CD4-positive, alpha-beta T cell treated with Interleukin-4 for 1 hour (primary cell): ENCODE results near the gene GEMIN2.
"Not testable (repeated sequence)": the region's sequence is repeated elsewhere in the genome, so short reads cannot be mapped to it uniquely, and the experiment has no call there.

ENCODE experiments used
- DNase-seq, 2 donors: peaks; one replicate each; pipeline ENCODE4 v3.0.0-alpha.2; 2020 to 2022

GEMIN2 gene, protein sequence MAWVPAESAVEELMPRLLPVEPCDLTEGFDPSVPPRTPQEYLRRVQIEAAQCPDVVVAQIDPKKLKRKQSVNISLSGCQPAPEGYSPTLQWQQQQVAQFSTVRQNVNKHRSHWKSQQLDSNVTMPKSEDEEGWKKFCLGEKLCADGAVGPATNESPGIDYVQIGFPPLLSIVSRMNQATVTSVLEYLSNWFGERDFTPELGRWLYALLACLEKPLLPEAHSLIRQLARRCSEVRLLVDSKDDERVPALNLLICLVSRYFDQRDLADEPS

DNA sequence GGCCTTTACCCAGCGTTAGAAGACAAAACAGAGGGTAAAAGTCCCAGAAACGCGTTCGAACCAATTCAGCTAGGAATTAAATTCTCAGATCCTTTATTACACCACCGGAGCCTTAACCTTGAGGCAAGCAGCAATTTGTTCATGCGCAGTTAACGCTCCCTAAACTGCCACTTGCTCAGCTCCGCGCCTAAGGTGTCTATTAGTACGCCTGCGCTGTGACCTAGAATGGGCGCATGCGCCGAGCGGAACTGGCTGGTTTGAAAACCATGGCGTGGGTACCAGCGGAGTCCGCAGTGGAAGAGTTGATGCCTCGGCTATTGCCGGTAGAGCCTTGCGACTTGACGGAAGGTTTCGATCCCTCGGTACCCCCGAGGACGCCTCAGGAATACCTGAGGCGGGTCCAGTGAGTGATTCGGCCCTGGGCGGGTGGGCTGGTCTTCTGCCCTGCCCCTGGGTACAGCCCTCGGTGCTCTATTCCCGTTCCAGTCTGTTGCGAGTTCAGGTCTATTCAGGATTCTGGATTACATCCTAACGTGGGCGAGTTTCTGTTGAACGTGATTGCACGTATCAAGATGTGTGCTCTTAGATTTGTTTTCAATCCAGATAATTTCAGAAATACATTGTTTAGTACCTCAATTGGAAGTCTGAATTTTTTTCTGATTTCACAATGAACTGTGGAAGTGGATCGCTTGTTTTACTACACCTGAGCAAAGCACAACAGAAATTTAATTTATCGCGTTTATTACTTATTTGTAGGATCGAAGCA is at the start of gene GEMIN2:
TSS of gene GEMIN2 (plus strand) at position 251 of the 766 bp plus-strand sequence. CDS start at position 267, 16 bp downstream.
- peak; percentile 96 for DNase-seq

DNA sequence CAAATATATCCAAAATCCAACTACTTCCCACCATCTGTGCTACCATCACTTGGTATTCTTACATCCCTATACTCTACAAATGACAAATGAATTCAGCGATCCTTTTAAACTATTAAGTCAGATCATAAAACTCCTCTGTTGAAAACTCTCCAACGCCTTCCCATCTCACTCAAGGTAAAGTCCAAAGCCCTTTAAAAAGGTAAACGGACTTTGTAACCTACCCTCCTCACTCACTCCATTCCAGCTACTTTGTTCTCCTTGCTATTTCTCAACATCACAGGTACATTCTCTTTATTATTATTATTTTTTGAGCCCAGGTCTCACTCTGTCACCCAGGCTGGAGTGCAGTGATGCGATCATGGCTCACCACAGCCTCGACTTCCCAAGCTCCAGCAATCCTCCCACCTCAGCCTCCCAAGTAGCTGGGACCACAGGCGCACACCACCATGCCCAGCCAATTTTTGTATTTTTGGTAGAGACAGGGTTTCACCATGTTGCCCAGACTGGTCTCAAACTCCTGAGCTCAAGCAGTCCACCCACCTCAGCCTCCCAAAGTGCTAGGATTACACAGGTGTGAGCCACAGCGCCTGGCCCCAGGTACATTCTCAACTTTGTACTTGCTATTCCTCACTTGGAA is 44.8 kb upstream of the GEMIN2 start:
- not testable (repeated sequence) for DNase-seq

DNA sequence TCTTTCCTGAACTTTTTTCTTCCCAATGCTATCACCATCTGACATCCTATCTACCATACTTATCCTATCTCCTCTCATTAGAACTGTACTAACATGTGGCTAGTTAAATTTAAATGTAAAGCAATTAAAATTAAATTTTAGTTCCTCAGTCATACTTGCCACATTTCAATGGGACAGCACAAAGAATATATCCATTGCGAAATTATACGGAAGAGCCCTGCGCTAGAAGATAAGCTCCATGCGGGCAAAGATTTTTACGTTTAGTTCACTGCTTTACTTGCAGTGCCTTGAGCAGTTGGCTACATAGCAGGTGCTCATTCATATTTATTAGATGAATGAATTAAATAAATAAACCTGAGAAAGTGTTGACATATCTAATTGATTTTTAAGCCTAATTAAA is 44.2 kb upstream of the GEMIN2 start:
- DNase-seq: no peak

DNA sequence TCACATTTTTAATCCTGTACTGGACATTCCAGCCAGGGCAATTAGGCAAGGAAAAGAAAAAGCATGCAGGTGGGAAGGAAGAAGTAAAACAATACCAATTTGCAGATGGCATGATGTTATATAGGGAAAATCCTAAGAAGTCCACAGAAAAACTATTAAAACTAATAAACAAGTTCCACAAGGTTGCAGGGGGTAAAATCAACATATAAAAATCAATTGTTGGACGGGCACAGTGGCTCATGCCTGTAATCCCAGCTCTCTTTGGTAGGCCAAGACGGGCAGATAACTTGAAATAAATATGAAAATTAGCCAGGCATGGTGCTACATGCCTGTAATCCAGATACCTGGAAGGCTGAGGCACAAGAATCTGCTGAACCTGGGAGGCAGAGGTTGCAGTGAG is 43.0 kb upstream of the GEMIN2 start:
- no peak for DNase-seq

DNA sequence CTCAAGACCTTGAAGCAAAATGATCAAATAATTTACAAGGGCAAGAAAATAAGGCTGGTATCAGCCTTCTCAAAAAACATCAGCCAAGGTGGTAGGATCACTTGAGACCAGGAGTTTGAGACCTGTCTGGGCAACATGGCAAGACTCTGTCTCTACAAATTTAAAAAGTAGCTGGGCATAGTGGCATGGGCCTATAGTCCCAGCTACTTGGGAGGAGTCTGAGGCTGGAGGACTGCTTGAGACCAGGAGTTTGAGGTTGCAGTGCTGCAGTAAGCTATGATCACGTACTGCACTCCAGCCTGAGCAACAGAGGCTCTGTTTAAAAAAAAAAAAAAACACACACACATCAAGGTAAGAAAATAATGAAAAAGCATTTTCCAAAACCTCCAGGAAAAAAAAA is 33.2 kb upstream of the GEMIN2 start:
- DNase-seq: no peak

DNA sequence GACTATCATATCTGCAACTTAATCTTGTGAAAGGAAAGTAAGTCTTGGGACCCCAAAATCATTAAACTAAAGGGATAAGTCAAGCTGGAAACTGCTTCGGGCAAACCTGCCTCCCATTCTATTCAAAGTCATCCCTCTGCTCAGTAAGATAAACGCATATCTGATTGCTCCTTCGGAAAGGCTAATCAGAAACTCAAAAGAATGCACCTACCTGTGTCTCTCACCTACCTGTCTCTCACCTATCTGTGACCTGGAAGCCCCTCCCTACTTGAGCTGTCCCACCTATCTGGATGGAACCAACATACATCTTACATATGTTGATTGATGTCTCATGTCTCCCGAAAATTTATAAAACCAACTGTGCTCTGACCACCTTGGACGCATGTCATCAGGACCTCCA is 31.0 kb upstream of the GEMIN2 start:
- DNase-seq: no peak

DNA sequence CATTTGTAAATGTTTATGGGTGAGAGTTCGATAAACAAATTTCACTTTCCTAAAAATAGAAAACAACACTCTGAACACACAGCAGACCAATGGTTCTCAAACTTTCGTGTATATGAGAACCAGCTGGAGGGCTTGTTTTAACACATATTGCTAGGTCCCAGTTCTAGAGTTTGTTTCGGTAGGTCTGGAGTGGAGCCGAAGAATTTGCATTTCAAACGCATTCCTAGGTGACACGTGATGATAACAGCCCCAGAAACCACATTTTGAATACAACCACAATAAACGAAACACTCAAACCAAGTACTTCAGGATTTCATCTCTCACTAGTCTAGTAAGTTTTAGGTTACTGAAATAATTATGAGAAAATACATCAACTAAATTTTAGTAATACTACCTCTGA is 28.2 kb upstream of the GEMIN2 start:
- DNase-seq: no peak

DNA sequence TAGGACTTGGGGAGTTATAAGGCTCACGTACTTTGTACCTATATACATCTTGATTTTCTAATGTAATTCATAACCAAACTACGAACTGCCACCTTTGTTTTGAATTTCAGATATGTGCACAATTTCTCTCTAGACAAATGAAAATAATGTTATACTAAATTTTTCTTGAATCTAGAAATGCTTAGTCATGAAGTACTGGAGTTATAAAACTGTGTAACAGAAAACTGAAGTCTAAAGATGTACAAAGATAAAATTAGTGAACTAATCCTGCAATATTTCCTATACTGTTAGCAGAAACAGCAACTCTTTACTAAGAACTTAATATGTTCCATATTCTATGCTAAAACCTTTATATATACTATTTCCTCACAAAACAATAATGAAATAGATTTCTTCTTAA is 26.6 kb upstream of the GEMIN2 start:
- no peak for DNase-seq

DNA sequence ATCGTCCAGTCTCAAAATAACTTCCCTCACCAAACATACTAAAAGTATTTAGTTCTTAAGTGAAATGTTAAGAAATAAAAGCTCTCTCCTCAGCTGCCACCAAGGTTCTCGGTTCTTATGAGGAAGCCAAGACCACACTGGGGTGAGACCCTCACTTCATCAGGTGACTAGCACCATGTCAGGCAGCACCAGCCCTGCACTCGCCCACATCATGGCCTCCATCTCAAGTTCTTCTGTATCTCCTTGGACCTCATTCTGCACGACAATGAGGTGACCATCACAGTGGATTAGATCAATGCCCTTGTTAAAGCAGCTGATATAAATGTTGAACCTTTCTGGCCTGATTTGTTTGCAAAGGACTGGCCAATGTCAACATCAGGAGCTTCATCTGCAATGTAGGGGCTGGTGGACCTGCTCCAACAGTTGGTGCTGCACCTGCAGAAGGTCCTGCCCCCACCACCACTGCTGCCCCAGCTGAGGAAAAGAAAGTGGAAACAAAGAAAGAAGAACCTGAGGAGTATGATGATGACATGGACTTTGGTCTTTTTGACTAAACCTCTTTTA is 23.5 kb upstream of the GEMIN2 start:
- DNase-seq: no peak

DNA sequence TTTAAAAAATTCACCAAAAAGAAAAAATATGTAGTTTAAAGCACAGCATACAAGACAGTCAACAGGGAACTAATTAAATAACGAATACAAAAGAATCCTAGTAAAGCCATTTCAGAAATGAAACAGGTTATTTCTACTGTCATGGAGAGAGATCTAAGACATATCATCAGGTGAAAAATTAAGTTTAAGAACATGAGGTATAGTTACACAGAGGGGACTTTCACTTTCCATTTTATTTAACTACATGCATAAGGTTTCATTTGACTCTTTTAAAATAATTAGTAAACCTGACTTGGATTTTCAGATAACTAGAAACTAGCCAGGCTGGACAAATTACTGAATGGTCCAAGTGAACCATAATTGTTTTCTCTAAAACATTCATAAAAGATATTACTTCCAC is 22.4 kb upstream of the GEMIN2 start:
- no peak for DNase-seq

DNA sequence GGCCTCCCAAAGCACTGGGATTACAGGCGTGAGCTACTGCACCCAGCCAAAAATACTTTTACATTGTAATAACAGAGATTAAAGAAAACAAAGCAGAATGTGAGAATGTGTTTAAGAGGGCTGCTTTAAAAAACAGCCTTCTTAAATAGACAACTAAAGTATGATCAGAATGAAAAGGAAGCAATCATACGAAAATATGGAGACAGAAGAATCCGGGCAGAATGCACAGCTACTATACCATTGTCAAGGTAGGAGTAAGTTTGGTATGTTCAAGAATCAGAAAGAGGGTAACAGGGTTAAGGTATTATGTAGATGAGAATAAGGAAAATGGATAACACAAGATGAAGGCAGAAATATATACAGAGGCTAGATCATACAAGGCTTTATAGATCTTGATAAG is 19.6 kb upstream of the GEMIN2 start:
- no peak for DNase-seq

DNA sequence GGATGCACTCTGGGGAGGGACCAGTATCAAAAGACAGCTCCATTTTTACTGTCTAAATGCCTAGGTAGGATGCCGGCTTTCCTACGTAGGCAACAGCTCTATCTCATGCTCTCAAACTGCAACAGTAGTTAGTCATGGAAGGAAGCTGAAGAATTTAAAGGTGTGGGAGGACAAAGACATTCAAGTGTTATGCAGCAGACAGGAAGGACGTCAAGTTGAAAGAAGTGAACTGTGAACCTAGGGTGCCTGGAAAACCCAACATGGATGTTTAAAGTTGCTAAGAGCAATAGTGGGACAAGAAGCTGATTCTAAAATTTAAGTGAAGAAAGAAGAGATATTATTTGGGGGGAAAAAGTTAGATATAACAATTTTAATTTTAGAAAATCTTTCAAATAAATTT is 17.0 kb upstream of the GEMIN2 start:
- peak in 1 of 2 donors; percentile 17 for DNase-seq

DNA sequence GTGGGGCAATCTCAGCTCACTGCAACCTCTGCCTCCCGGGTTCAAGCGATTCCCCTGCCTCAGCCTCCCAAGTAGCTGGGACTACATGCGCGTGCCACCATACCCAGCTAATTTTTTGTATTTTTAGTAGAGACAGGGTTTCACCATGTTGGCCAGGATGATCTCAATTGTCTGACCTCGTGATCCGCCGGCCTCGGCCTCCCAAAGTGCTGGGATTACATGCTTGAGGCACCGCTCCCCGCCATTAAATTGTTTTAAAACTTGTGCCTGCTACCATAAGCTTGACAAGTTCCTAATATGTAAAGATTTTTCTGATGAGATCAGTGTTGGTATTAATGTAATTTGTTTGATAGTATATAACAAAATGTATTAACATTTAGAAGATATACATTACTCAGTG is 14.9 kb upstream of the GEMIN2 start:
- not testable (repeated sequence) for DNase-seq

DNA sequence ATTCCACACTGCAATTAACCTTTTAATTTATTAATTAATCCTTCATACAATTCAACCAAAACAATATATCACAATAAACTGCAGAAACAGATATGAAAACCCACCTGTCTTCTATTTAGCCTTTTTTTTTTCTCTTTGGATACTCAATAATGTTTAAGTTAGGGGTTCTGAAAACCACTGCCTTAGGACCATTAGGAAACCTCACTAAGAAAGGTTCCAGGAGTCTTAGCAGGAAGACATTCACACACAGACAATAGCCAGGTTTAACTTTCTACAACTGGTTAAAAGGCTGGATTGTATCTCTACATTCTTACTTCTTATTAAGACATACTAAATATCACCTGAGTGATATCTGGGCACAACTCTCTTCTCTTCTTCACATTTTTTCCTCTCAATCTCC is 14.4 kb upstream of the GEMIN2 start:
- DNase-seq: no peak

DNA sequence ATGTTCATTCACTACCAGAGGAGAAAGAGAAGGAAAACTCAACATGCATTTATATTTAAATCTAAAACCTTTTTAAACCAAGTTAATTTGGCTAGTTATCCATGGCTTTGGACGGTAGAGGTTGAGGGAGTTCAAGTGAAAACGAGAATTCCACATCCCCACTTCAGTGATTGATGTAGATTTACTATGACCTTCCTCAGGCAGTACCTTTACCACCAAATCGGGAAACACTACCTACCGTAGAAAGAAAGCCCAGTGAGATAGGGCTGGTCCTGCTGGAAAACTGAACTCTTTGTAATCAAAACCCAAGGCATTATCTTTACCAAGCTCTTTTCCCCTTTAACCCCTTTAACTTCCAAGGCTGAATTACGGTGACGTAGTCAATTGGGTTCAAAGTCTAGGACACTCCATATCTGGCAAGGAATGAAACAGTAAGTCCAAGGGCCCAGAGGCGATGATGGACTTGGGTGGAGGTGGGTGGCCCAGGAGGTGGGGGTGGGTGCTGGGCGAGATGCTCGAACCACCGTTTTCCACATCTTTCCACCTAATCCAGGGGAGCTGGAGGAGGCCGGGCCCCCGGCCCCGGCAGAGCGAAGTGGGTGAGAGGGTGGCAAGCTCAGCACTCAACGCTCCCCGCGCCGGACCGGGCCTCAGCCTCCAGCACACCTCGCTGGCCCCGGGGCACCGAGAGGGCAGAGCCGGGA is 11.7 kb upstream of the GEMIN2 start:
- DNase-seq: peak in 1 of 2 donors; percentile 29

DNA sequence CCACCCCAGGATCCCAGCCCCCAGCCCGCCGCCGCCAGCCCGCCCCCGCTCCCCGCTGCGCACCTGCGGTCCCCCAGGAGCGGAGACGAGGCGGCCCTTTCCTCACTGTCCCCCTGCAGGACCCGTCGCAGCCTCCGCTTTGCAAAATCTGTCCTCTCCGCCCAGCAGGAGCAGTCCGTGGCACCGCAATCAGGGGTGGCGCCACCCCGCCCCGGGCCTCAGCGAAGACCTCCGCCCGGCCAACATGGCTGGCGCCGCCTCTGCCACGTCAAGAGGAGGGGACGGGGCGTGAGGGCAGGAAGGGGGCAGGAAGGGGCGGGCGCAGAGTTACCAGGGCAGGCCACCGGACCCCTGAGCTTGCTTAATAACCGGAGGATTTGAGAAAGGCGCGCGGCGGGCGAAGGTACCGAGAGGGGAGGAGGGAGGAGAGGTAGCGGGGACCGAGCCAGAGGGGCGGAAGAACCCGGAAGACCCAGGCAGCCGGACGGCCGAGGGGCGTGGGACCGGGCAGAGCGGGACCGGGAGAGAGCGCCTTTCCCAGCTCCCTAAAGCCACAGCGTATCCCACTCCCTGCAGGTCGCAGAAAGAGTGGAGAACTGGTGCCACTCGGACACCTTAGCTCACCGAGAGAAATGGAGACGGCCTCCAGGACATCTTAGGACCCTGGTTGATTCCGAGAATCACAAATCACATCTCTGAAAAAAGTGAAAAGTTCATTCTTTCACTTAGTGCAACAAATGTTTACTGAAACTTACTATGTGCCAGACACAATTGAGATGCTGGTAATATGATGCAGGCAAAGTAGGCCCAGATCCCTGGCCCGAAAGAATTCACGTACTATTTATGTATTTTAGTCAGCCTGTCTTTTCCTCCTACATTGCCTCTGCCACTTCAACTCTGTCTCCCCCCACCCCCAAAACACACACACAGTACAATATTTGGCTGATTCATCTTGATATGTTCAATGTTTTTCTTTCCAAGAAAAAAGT is 10.9 kb upstream of the GEMIN2 start, which contains the start of gene SEC23A:
TSS of gene SEC23A (minus strand) at position 267 of the 989 bp plus-strand sequence. CDS start 7,117 bp downstream, outside the sequence.
- DNase-seq: peak; percentile 88 to 89

DNA sequence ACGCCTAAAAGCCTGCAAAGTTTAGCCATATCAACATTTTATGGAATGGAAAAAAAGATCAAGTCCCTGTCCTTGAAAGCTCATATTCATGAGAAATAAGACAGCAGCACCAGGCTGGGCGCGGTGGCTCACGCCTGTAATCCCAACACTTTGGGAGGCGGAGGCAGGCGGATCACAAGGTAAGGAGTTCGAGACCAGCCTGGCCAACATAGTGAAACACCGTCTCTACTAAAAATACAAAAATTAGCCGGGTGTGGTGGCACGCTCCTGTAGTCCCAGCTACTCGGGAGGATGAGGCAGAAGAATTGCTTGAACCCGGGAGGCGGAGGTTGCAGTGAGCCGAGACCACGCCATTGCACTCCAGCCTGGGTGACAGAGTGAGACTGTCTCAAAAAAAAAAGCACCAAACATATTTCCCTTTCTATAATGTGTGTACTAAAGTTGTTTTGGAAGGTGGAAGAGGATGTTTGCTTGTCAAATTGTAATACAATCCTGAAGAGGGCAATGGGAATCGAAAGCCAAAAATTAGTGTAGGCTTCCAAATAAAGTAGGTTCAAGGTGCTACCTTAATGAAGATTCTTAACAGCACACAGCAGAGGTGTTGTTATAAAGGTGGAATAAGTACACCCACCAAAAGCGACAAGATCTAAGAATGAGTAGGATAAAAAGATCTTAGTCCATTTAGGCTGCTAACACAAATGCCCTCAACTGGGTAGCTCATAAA is 9.9 kb upstream of the GEMIN2 start:
- DNase-seq: not testable (repeated sequence)

DNA sequence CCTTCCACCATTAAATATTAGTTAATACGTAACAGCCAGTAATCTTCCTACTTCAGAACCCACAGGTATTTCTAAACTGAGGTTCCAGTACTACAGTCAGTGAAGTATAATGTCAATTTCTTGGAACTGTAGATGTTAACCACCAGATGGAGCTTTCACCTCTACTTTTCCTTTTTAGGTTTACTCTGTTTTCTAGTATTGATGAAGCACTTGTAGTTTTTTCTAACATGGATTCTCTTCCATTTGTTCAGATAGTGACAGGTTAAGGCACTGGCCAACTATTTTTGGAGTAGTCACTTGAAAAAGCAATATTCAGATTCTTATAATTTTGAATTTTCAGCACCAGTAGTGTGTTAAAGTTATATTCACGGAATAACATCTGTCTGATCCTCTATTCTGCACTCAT is 6.5 kb upstream of the GEMIN2 start:
- DNase-seq: peak in 1 of 2 donors; percentile 52

DNA sequence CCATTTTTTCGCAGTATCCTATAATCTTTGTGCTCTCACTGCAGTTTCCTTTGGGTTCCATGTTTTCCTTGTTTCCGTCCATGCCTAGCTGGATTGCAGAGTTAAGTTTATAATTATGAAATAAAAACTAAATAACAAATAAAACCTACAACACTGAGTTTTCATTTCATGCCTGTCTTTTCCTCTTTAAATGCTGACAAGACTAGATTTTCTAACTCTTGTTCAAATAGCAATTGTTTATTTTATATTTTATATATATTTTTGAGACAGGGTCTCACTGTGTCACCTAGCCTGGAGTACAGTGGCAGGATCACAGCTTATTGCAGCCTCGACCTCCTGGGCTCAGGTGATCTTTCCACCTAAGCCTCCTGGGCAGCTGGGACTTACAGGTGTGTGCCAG is 5.3 kb upstream of the GEMIN2 start:
- DNase-seq: no peak

DNA sequence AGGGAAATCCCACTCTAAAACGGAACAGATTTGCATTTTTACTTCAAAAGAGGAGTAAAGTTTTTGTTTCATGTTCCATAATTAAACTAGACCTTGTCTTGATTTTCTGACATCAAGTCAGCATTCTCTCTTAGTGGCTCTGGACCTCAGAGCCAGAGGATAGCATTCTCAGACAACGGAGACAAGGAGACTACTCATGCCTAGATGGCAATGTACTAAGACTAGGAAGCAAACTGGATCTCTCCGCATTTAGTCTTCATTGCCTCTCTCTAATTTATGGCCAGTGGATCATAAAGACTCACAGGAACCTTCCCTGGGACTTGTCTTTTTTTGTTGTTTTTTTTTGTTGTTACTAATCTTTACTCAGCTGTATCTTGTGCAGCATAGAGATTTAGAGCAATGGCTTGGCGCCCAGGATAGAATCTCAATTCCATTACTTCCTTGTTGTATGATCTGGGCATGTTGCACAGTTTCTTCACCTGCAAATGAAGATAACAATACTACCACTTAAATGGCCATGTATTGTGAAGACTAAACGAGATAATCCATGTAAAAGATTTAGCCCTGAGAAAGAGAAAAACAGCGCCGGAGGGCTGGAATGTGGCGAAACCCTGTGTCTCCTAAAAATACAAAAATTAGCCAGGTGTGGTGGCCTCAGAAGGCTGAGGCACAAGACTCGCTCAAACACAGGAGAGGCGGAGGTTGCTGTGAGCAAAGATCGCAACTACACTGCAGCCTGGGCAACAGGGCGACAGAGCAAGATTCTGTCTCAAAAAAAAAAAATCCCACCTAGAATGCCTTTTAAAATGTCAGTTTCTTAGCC is 4.0 kb upstream of the GEMIN2 start:
- DNase-seq: no peak
